GM10847 (cell line): Measurements from ENCODE around the gene RGS16.

ENCODE experiments used
- POLR2A ChIP-seq: IDR thresholded peaks from 2 replicates; pipeline ENCODE4 v1.6.1; 2011; ENCODE audit not compliant: insufficient read length; ENCODE audit errors: extremely low read depth

Gene RGS16

GRCh38 chr1:182575540-182576149 is 28.5 kb downstream of the RGS16 start:
- TF ChIP-seq POLR2A: no peak

GRCh38 chr1:182574156-182574555 is 30.0 kb downstream of the RGS16 start:
- no peak for TF ChIP-seq POLR2A

GRCh38 chr1:182570611-182570970 is 33.6 kb downstream of the RGS16 start:
- TF ChIP-seq POLR2A: no peak

GRCh38 chr1:182569939-182570610 is 34.1 kb downstream of the RGS16 start:
- TF ChIP-seq POLR2A: no peak

- no peak for TF ChIP-seq POLR2A
These were observed 35.4 kb downstream of the RGS16 start for GRCh38 chr1:182568647-182569284.

- no peak for TF ChIP-seq POLR2A
These were observed 36.6 kb downstream of the RGS16 start for GRCh38 chr1:182567629-182568028.

GRCh38 chr1:182565537-182565936 is 38.7 kb downstream of the RGS16 start:
- no peak for TF ChIP-seq POLR2A

GRCh38 chr1:182564406-182565004 is 39.7 kb downstream of the RGS16 start:
- no peak for TF ChIP-seq POLR2A

- TF ChIP-seq POLR2A: no peak
These were observed 41.1 kb downstream of the RGS16 start for GRCh38 chr1:182563095-182563494.

- no peak for TF ChIP-seq POLR2A
These were observed 42.7 kb downstream of the RGS16 start for GRCh38 chr1:182561456-182561855.

- no peak for TF ChIP-seq POLR2A
These were observed 43.7 kb downstream of the RGS16 start for GRCh38 chr1:182560392-182560984.

- no peak for TF ChIP-seq POLR2A
These were observed 47.9 kb downstream of the RGS16 start for GRCh38 chr1:182556279-182556678.

GRCh38 chr1:182555493-182555892 is 48.7 kb downstream of the RGS16 start:
- no peak for TF ChIP-seq POLR2A

- no peak for TF ChIP-seq POLR2A
These were observed 51.7 kb downstream of the RGS16 start for GRCh38 chr1:182552527-182552926.

GRCh38 chr1:182549811-182550210 is 54.4 kb downstream of the RGS16 start:
- no peak for TF ChIP-seq POLR2A

- no peak for TF ChIP-seq POLR2A
These were observed 54.8 kb downstream of the RGS16 start for GRCh38 chr1:182549346-182549745.
